EH (cell line): ENCODE measurements around the gene PCDHB6.
"Not testable (repeated sequence)": the region's sequence is repeated elsewhere in the genome, so short reads cannot be mapped to it uniquely, and the experiment has no call there.

ENCODE experiments used
- DNase-seq: peaks from one replicate; pipeline ENCODE4 v3.0.0-alpha.2; 2015; ENCODE audit warnings: low read depth

PCDHB6 gene

DNA sequence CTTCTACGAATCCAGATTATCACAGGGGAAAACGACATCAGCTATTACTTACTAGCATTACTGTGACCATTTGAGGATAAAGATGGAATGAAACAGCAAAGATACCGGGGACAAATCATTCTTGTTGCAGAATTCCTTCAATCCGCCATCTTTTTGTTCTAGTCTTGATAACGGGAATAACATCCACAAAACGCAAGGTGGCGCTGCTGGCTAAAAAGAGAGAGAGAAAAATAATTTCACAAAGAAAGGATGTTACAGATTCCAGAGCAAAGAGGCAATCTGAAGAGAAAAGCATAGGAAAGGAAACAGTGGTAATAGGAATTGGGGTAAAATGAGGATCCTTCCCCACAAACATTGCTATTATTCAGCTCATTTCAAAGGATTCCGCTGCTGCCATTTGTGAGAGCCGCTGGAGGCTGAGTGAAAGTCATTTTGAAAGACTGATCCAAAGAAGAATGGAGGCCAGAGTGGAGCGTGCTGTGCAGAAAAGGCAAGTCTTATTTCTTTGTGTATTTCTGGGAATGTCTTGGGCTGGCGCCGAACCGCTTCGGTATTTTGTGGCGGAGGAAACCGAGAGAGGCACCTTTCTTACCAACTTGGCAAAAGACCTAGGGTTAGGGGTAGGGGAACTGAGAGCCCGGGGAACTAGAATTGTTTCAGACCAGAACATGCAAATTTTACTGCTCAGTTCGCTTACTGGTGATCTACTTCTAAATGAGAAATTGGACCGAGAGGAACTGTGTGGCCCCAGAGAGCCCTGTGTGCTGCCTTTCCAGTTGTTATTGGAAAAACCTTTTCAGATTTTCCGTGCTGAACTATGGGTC lies 22.7 kb downstream of the PCDHB6 start, which contains the start of gene PCDHB7:
TSS of gene PCDHB7 (plus strand) at position 264 of the 824 bp plus-strand sequence. CDS start at position 456, 192 bp downstream.
- peak; percentile 47 for DNase-seq

DNA sequence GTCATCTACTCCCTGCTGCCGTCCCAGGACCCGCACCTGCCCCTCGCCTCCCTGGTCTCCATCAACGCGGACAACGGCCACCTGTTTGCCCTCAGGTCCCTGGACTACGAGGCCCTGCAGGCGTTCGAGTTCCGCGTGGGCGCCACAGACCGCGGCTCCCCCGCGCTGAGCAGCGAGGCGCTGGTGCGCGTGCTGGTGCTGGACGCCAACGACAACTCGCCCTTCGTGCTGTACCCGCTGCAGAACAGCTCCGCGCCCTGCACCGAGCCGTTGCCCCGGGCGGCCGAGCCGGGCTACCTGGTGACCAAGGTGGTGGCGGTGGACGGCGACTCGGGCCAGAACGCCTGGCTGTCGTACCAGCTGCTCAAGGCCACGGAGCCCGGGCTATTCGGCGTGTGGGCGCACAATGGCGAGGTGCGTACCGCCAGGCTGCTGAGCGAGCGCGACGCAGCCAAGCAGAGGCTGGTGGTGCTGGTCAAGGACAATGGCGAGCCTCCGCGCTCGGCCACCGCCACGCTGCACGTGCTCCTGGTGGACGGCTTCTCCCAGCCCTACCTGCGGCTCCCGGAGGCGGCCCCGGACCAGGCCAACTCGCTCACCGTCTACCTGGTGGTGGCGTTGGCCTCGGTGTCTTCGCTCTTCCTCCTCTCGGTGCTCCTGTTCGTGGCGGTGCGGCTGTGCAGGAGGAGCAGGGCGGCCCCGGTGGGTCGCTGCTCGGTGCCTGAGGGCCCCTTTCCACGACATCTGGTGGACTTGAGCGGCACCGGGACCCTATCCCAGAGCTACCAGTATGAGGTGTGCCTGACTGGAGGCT lies 24.6 kb downstream of the PCDHB6 start:
- not testable (repeated sequence) for DNase-seq

GRCh38 chr5:141175933-141176332 lies 26.1 kb downstream of the PCDHB6 start:
- no peak for DNase-seq

DNA sequence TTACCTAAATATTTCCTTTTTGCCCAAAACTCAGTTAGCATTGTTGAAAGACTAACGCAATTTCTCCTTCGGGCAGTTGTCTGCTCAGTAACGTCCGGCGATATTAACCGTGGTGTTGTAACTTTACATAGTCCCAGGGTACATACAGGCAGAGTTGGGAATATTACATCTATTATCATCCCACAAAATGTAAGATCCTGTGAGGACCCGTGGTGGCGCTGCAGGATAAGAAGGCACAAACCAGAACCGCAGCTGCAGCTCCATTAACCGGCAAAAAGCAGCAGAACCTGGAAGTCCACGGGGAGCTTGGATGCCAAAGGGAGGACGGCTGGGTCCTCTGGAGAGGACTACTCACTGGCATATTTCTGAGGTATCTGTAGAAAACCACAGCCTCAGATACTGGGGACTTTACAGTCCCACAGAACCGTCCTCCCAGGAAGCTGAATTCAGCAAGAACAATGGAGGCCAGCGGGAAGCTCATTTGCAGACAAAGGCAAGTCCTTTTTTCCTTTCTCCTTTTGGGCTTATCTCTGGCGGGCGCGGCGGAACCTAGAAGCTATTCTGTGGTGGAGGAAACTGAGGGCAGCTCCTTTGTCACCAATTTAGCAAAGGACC lies 27.8 kb downstream of the PCDHB6 start, which contains the start of gene PCDHB8:
TSS of gene PCDHB8 (plus strand) at position 214 of the 615 bp plus-strand sequence. CDS start at position 459, 245 bp downstream.
- DNase-seq: peak; percentile 6

GRCh38 chr5:141179371-141179770 lies 29.5 kb downstream of the PCDHB6 start:
- DNase-seq: not testable (repeated sequence)

- DNase-seq: not testable (repeated sequence)
Observed at GRCh38 chr5:141179876-141180275, 30.0 kb downstream of the PCDHB6 start.

GRCh38 chr5:141180313-141180712 lies 30.5 kb downstream of the PCDHB6 start:
- no peak for DNase-seq

- peak; percentile 46 for DNase-seq
Observed at GRCh38 chr5:141182248-141182647, 32.4 kb downstream of the PCDHB6 start, which contains the start of gene PCDHB16. Gene PCDHB16 (plus strand): TSS chr5:141182387. CDS start chr5:141182560, 173 bp downstream.

DNA sequence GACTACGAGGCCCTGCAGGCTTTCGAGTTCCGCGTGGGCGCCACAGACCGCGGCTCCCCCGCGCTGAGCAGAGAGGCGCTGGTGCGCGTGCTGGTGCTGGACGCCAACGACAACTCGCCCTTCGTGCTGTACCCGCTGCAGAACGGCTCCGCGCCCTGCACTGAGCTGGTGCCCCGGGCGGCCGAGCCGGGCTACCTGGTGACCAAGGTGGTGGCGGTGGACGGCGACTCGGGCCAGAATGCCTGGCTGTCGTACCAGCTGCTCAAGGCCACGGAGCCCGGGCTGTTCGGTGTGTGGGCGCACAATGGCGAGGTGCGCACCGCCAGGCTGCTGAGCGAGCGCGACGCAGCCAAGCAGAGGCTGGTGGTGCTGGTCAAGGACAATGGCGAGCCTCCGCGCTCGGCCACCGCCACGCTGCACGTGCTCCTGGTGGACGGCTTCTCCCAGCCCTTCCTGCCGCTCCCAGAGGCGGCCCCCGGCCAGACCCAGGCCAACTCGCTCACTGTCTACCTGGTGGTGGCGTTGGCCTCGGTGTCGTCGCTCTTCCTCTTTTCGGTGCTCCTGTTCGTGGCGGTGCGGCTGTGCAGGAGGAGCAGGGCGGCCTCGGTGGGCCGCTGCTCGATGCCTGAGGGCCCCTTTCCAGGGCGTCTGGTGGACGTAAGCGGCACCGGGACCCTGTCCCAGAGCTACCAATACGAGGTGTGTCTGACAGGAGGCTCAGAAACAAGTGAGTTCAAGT lies 34.4 kb downstream of the PCDHB6 start:
- DNase-seq: not testable (repeated sequence)

- peak; percentile 46 for DNase-seq
Observed at GRCh38 chr5:141186897-141187512, 37.1 kb downstream of the PCDHB6 start, which contains the start of gene PCDHB9. Gene PCDHB9 (plus strand): TSS chr5:141187161. CDS start chr5:141187319, 158 bp downstream.

DNA sequence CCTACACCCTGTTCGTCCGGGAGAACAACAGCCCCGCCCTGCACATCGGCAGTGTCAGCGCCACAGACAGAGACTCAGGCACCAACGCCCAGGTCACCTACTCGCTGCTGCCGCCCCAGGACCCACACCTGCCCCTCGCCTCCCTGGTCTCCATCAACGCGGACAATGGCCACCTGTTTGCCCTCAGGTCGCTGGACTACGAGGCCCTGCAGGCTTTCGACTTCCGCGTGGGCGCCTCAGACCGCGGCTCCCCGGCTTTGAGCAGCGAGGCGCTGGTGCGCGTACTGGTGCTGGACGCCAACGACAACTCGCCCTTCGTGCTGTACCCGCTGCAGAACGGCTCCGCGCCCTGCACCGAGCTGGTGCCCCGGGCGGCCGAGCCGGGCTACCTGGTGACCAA lies 38.8 kb downstream of the PCDHB6 start:
- DNase-seq: not testable (repeated sequence)

- not testable (repeated sequence) for DNase-seq
Observed at GRCh38 chr5:141189131-141189530, 39.3 kb downstream of the PCDHB6 start.

- DNase-seq: peak; percentile 32
Observed at GRCh38 chr5:141192110-141192725, 42.4 kb downstream of the PCDHB6 start, which contains the start of gene PCDHB10. Gene PCDHB10 (plus strand): TSS chr5:141192353. CDS start chr5:141192553, 200 bp downstream.

DNA sequence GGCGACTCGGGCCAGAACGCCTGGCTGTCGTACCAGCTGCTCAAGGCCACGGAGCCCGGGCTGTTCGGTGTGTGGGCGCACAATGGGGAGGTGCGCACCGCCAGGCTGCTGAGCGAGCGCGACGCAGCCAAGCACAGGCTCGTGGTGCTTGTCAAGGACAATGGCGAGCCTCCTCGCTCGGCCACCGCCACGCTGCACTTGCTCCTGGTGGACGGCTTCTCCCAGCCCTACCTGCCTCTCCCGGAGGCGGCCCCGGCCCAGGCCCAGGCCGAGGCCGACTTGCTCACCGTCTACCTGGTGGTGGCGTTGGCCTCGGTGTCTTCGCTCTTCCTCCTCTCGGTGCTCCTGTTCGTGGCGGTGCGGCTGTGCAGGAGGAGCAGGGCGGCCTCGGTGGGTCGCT lies 44.5 kb downstream of the PCDHB6 start:
- not testable (repeated sequence) for DNase-seq

GRCh38 chr5:141196363-141196762 lies 46.5 kb downstream of the PCDHB6 start:
- no peak for DNase-seq

GRCh38 chr5:141199359-141200235 lies 49.7 kb downstream of the PCDHB6 start, which contains the start of gene PCDHB11:
Gene PCDHB11 (plus strand): TSS chr5:141199627. CDS start chr5:141199775, 148 bp downstream.
- no peak for DNase-seq

DNA sequence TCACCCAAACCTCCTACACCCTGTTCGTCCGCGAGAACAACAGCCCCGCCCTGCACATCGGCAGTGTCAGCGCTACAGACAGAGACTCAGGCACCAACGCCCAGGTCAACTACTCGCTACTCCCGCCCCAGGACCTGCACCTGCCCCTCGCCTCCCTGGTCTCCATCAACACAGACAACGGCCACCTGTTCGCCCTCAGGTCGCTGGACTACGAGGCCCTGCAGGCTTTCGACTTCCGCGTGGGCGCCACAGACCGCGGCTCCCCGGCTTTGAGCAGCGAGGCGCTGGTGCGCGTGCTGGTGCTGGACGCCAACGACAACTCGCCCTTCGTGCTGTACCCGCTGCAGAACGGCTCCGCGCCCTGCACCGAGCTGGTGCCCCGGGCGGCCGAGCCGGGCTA lies 51.3 kb downstream of the PCDHB6 start:
- DNase-seq: not testable (repeated sequence)

DNA sequence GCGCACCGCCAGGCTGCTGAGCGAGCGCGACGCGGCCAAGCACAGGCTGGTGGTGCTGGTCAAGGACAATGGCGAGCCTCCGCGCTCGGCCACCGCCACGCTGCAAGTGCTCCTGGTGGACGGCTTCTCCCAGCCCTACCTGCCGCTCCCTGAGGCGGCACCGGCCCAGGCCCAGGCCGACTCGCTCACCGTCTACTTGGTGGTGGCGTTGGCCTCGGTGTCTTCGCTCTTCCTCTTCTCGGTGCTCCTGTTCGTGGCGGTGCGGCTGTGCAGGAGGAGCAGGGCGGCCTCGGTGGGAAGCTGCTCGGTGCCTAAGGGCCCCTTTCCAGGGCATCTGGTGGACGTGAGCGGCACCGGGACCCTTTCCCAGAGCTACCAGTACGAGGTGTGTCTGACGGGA lies 51.8 kb downstream of the PCDHB6 start:
- not testable (repeated sequence) for DNase-seq
